Natural killer cell (primary cell): Measurements from ENCODE around the gene PLA2G6. TPM values are rescaled to one million over a fixed set of nuclear protein-coding genes. Genes with fewer than 3 reads are reported as not detected.

Experiments used
- ATAC-seq, 3 donors: fragments of 150-1000 bp in 2 of 3; fragments of 200-7000 bp in 1 of 3; cut with Tn5 transposase; 1 replicate in 1 of 3; 2 replicates in 2 of 3; pipeline ENCODE4 v1.10.0; 2021; ENCODE audit warnings: mild to moderate bottlenecking in 2 of 3, moderate library complexity in 2 of 3
- DNase-seq, 2 donors: peaks; one replicate each; pipeline versions ENCODE4 v3.0.0 to v3.0.0-alpha.2; 2013 to 2021; ENCODE audit warnings: mixed read lengths in 1 of 2
- H3K27ac ChIP-seq: one replicate; pipeline ENCODE4 v1.5.1; 2013; ENCODE audit warnings: mild to moderate bottlenecking, low read length
- H3K27me3 ChIP-seq: one replicate; pipeline ENCODE4 v1.6.1; 2013; ENCODE audit warnings: low read length; ENCODE audit not compliant: control insufficient read depth, insufficient read depth
- H3K36me3 ChIP-seq: one replicate; pipeline ENCODE4 v1.6.1; 2013; ENCODE audit warnings: low read length; ENCODE audit not compliant: control insufficient read depth, insufficient read depth
- H3K4me1 ChIP-seq: one replicate; pipeline ENCODE4 v1.6.1; 2013; ENCODE audit warnings: low read length; ENCODE audit not compliant: control insufficient read depth, insufficient read depth
- H3K4me3 ChIP-seq: one replicate; pipeline ENCODE4 v1.5.1; 2013; ENCODE audit warnings: low read length
- H3K9me3 ChIP-seq: one replicate; pipeline ENCODE4 v1.6.1; 2013; ENCODE audit warnings: low read length; ENCODE audit not compliant: control insufficient read depth, insufficient read depth
- H3K27ac Mint-ChIP-seq, 2 donors: one replicate each; pipeline ENCODE4 v1.8.0; 2022; ENCODE audit warnings: mild to moderate bottlenecking in 2 of 2, mixed read lengths in 2 of 2, moderate library complexity in 1 of 2
- H3K27me3 Mint-ChIP-seq, 2 donors: one replicate each; pipeline ENCODE4 v1.8.0; 2022; ENCODE audit warnings: low read depth in 2 of 2, mixed read lengths in 2 of 2
- H3K36me3 Mint-ChIP-seq: one replicate; pipeline ENCODE4 v1.8.0; 2022; ENCODE audit warnings: mixed read lengths
- H3K4me1 Mint-ChIP-seq, 2 donors: one replicate each; pipeline ENCODE4 v1.8.0; 2022; ENCODE audit warnings: mixed read lengths in 2 of 2
- H3K4me3 Mint-ChIP-seq: one replicate; pipeline ENCODE4 v1.8.0; 2022; ENCODE audit warnings: mild to moderate bottlenecking, moderate library complexity, mixed read lengths
- H3K9me3 Mint-ChIP-seq, 2 donors: one replicate each; pipeline ENCODE4 v1.8.0; 2022; ENCODE audit warnings: mixed read lengths in 2 of 2
- CTCF ChIP-seq: fragments of 200-600 bp; IDR thresholded peaks from one replicate; pipeline ENCODE4 v1.8.0; 2022; ENCODE audit warnings: antibody characterized with exemption
- WGBS: methylation state at CpG from one replicate; pipeline ENCODE4 v1.1.7; 2013; ENCODE audit warnings: missing lambda C conversion rate; ENCODE audit not compliant: insufficient coverage; 5-methylcytosine and 5-hydroxymethylcytosine counted together
- intact Hi-C: fragments of 100-400 bp; cut with micrococcal nuclease; formaldehyde crosslinking; loops from one replicate; pipeline ENCODE4 v1.14.2; 2022
- total RNA-seq, 4 donors: library from RNA; stranded (reverse); fragments of 120-200 nt in 1 of 4; gene quantifications; one replicate each; pipeline versions ENCODE4 v1.2.3 to v1.2.4, GENCODE V29; 2013 to 2022

The PLA2G6 gene
- total RNA-seq, 3 donors from 2014 or later (not counting 1 experiment from before 2014, with no cell fraction given), result 137 to 167 (median 145) TPM

- Mint-ChIP-seq H3K4me3 (no peak overlapping the region), H3K4me1 (peaks cover 46 to 60% of the 10 kb centered on the region in 2 donors), H3K27me3 (no peaks in the 10 kb centered on the region), H3K27ac (peak overlapping the region; percentile 85 to 91), H3K9me3 (no peaks in the 10 kb centered on the region), H3K36me3 (no peaks in the 10 kb centered on the region)
- 95% methylated on average over 14 of the region's 14 CpGs for WGBS
- ATAC-seq (no peak), DNase-seq (no peak)
- Histone ChIP-seq H3K9me3 (no peaks in the 10 kb centered on the region), H3K36me3 (no peaks in the 10 kb centered on the region), H3K4me1 (peaks cover 68% of the 10 kb centered on the region), H3K27me3 (no peaks in the 10 kb centered on the region), H3K27ac (no peak overlapping the region), H3K4me3 (no peak overlapping the region)
- intact Hi-C loops, result loop anchor here (10.0 kb wide), 2 partner anchors 50 to 90 kb away; no protein-coding TSS in a partner anchor
- no peak for TF ChIP-seq CTCF
Observed at GRCh38 chr22:38174626-38175025, 7.0 kb downstream of the PLA2G6 start.

- Mint-ChIP-seq H3K4me1 (peaks cover 46 to 60% of the 10 kb centered on the region in 2 donors), H3K27ac (peak overlapping the region; percentile 85 to 91), H3K27me3 (no peaks in the 10 kb centered on the region), H3K9me3 (no peaks in the 10 kb centered on the region), H3K4me3 (peak overlapping the region; percentile 77), H3K36me3 (no peaks in the 10 kb centered on the region)
- Histone ChIP-seq H3K4me1 (peaks cover 68% of the 10 kb centered on the region), H3K9me3 (no peaks in the 10 kb centered on the region), H3K4me3 (no peak overlapping the region), H3K27me3 (no peaks in the 10 kb centered on the region), H3K36me3 (no peaks in the 10 kb centered on the region), H3K27ac (peak overlapping the region; percentile 47)
- ATAC-seq, result no peak
- TF ChIP-seq CTCF, result no peak
- intact Hi-C loops, result loop anchor here (2.0 to 10.0 kb wide), 3 partner anchors 31 to 91 kb away; no protein-coding TSS in a partner anchor
- no peak for DNase-seq
- WGBS, result 90% methylated on average over 4 of the region's 4 CpGs
Observed at GRCh38 chr22:38173641-38173906, 8.1 kb downstream of the PLA2G6 start.

GRCh38 chr22:38172832-38173640, 8.6 kb downstream of the PLA2G6 start:
- WGBS, result 34% methylated on average over 13 of the region's 16 CpGs
- Histone ChIP-seq H3K27me3 (no peaks in the 10 kb centered on the region), H3K4me3 (no peak overlapping the region), H3K9me3 (no peaks in the 10 kb centered on the region), H3K36me3 (no peaks in the 10 kb centered on the region), H3K27ac (peak overlapping the region; percentile 70), H3K4me1 (peaks cover 64% of the 10 kb centered on the region)
- no peak for TF ChIP-seq CTCF
- H3K36me3 Mint-ChIP-seq, result no peaks in the 10 kb centered on the region
- peak overlapping the region; percentile 85 to 91 for H3K27ac Mint-ChIP-seq
- H3K4me3 Mint-ChIP-seq, result peak overlapping the region; percentile 77
- H3K4me1 Mint-ChIP-seq, result peaks cover 45 to 59% of the 10 kb centered on the region in 2 donors
- no peaks in the 10 kb centered on the region for H3K9me3 Mint-ChIP-seq
- DNase-seq (peak; percentile 75 to 81), ATAC-seq (peak; percentile 71 to 82 (median 80))
- no peaks in the 10 kb centered on the region for H3K27me3 Mint-ChIP-seq
- intact Hi-C loops, result loop anchor here (2.0 to 10.0 kb wide), 3 partner anchors 30 to 92 kb away; no protein-coding TSS in a partner anchor
